Chondrocyte (in vitro differentiated cells): ENCODE measurements around the gene APOA1. TPM values are rescaled to one million over a fixed set of nuclear protein-coding genes. Genes with fewer than 3 reads are reported as not detected.

Experiments
- DNase-seq: peaks from one replicate; pipeline ENCODE4 v3.0.0; 2021; ENCODE audit warnings: mixed read lengths, low spot score
- H3K27ac Mint-ChIP-seq: one replicate; pipeline ENCODE4 v1.8.0; 2021; ENCODE audit warnings: mild to moderate bottlenecking, moderate library complexity, mixed read lengths; ENCODE audit not compliant: unreplicated experiment
- H3K27me3 Mint-ChIP-seq: 2 replicates; pipeline ENCODE4 v1.8.0; 2021; ENCODE audit warnings: low read depth, mixed read lengths
- H3K36me3 Mint-ChIP-seq: 2 replicates; pipeline ENCODE4 v1.8.0; 2021; ENCODE audit warnings: low read depth, mixed read lengths
- H3K4me1 Mint-ChIP-seq: 2 replicates; pipeline ENCODE4 v1.8.0; 2021; ENCODE audit warnings: low read depth, mild to moderate bottlenecking, mixed read lengths
- H3K4me3 Mint-ChIP-seq: one replicate; pipeline ENCODE4 v1.8.0; 2021; ENCODE audit warnings: mild to moderate bottlenecking, moderate library complexity, mixed read lengths; ENCODE audit not compliant: unreplicated experiment
- H3K9me3 Mint-ChIP-seq: 2 replicates; pipeline ENCODE4 v1.8.0; 2021; ENCODE audit warnings: low read depth, mixed read lengths
- total RNA-seq: library from RNA; stranded (reverse); gene quantifications from 3 replicates; pipeline ENCODE4 v1.2.1, GENCODE V29; 2021
- TF ChIP-seq, protein P1 (sequence below): fragments of 200-600 bp; sonication (generic); IDR thresholded peaks from 2 replicates; pipeline ENCODE4 v1.5.0; 2021; ENCODE audit warnings: antibody characterized with exemption, mild to moderate bottlenecking, moderate library complexity

APOA1 gene
- total RNA-seq, 1 donor from 2014 or later: not detected

DNA sequence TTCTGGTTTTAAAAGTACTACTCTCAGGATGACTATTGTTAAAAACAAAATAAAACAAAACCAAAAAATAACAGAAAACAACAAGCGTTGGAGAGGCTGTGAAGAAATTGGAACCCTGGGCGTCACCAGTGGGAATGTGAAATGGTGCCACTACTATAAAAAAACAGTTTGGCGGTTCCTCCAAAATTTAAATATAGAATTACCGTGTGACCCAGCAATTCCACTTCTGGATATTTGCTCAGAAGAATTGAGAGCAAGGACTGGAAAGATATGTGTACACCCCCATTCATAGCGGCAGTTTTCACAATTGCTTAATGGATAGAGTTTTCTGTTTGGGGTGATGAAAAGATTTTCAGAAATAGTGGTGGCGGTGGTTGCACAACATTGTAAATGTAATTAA is 22.9 kb downstream of the APOA1 start:
- Mint-ChIP-seq H3K27me3 (no peaks in the 10 kb centered on the region), H3K9me3 (peaks cover 3% of the 10 kb centered on the region), H3K36me3 (no peaks in the 10 kb centered on the region), H3K27ac (no peak overlapping the region), H3K4me3 (no peak overlapping the region), H3K4me1 (no peaks in the 10 kb centered on the region)
- TF ChIP-seq, protein P1, sequence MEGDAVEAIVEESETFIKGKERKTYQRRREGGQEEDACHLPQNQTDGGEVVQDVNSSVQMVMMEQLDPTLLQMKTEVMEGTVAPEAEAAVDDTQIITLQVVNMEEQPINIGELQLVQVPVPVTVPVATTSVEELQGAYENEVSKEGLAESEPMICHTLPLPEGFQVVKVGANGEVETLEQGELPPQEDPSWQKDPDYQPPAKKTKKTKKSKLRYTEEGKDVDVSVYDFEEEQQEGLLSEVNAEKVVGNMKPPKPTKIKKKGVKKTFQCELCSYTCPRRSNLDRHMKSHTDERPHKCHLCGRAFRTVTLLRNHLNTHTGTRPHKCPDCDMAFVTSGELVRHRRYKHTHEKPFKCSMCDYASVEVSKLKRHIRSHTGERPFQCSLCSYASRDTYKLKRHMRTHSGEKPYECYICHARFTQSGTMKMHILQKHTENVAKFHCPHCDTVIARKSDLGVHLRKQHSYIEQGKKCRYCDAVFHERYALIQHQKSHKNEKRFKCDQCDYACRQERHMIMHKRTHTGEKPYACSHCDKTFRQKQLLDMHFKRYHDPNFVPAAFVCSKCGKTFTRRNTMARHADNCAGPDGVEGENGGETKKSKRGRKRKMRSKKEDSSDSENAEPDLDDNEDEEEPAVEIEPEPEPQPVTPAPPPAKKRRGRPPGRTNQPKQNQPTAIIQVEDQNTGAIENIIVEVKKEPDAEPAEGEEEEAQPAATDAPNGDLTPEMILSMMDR: no peak
- DNase-seq: no peak

DNA sequence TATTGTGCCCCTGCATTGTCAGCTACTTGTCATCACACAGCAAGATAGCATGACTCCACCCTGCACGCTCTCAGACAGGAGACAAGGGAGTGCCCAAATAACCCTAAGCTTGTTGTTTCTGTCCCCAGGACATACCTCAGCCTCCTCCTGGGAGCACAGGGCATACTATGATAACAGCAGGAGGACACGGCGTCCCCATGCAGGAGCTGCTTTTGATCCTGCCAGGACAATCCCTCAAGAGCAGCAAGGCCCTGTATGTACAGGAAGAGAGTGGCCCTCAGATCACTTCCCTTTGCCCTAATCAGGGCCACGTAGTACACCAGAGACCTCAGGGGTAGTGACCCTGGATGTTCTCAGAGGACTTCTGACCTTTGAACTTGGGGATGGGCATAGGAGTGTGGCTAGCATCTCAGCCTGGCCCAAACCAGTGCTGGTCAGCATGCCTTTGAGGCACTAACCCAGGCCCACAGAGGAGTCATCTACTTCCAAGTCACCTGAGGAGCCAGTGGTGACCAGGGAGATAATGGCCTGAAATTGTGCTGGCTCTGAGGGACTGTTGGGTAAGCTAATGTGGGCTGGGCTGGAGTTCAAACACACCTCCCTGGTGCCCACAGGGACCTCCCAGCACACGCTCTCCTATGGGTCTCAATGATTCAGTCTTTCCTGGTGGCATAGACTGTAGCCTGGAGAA is 23.5 kb downstream of the APOA1 start:
- H3K9me3 Mint-ChIP-seq: peaks cover 3% of the 10 kb centered on the region
- no peak overlapping the region for H3K4me3 Mint-ChIP-seq
- H3K27ac Mint-ChIP-seq: no peak overlapping the region
- DNase-seq: no peak
- H3K36me3 Mint-ChIP-seq: no peaks in the 10 kb centered on the region
- TF ChIP-seq, protein P1: no peak
- H3K4me1 Mint-ChIP-seq: no peaks in the 10 kb centered on the region
- H3K27me3 Mint-ChIP-seq: no peaks in the 10 kb centered on the region

DNA sequence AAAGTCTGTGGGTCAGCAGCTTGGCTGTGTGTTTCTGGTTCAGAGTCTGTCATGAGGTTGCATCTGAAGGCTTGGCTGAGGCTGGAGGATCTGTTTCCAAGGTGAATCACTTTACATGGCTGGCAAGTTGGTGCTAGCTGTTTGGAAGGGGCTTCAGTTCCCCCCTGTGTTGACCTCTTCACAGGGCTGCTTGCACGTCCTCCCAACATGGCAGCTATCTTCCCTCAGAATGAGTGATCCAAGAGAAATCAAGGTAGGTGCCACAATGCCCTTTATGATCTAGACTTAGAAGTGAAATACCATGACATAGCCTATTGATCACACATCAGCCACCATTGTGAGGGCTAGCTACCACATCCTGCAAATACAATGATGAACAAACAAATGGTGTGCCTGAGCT is 24.3 kb downstream of the APOA1 start:
- H3K4me1 Mint-ChIP-seq: no peaks in the 10 kb centered on the region
- H3K36me3 Mint-ChIP-seq: no peaks in the 10 kb centered on the region
- TF ChIP-seq, protein P1: no peak
- no peaks in the 10 kb centered on the region for H3K27me3 Mint-ChIP-seq
- H3K4me3 Mint-ChIP-seq: no peak overlapping the region
- H3K9me3 Mint-ChIP-seq: peaks cover 3% of the 10 kb centered on the region
- DNase-seq: no peak
- H3K27ac Mint-ChIP-seq: no peak overlapping the region

DNA sequence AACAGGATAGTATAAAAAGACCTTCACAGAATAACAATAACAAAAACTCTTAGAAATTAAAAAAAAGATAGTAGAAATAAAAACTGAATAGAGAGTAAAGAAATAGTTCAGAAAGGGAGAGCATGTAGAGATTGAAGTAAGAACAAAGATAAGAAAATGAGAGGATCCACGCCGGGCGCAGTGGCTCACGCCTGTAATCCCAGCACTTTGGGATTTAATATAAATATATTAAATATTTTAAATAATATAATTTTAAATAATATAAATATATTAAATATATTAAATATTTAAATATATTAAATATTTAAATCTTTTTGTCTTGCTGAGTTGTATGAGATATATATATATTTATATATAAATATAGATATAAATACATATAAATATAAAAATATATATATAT is 25.3 kb downstream of the APOA1 start:
- Mint-ChIP-seq H3K27me3 (no peaks in the 10 kb centered on the region), H3K36me3 (no peaks in the 10 kb centered on the region), H3K4me3 (no peak overlapping the region), H3K27ac (no peak overlapping the region), H3K4me1 (no peaks in the 10 kb centered on the region), H3K9me3 (peaks cover 3% of the 10 kb centered on the region)
- DNase-seq: no peak
- TF ChIP-seq, protein P1: no peak

DNA sequence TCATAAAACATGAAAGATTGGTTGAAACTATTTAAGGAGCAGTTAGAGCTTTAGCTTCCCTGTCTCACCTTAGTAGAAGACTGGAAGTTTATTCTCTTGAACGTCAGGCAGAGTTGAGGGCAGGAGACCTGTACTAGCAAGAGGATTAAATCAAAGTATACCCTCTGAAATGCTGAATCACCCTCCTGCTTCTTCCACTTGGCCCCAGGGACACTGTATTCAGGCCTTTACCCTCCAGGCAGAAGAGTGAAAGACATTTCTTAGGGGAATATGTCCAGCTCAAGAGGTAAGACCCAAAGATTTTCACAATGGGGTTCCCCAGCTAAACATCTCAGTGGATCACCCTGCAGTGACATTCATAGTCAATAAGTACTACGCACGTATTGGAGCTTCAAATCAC is 26.2 kb downstream of the APOA1 start:
- Mint-ChIP-seq H3K36me3 (no peaks in the 10 kb centered on the region), H3K4me3 (no peak overlapping the region), H3K27me3 (no peaks in the 10 kb centered on the region), H3K27ac (no peak overlapping the region), H3K9me3 (peaks cover 3% of the 10 kb centered on the region), H3K4me1 (no peaks in the 10 kb centered on the region)
- TF ChIP-seq, protein P1: no peak
- no peak for DNase-seq
